Mucosa of descending colon (tissue), 3 donors: Measurements from ENCODE around the gene LRCOL1. TPM values are rescaled to one million over a fixed set of nuclear protein-coding genes. Genes with fewer than 3 reads are reported as not detected.

ENCODE experiments used
- ATAC-seq: fragments of 200-7000 bp; cut with Tn5 transposase; one replicate; pipeline ENCODE4 v1.9.1; 2020; ENCODE audit warnings: mild to moderate bottlenecking, moderate library complexity
- DNase-seq, 3 donors: peaks; one replicate each; pipeline ENCODE4 v3.0.0-alpha.2; 2020
- H3K36me3 ChIP-seq: fragments of 200-600 bp; one replicate; pipeline ENCODE4 v1.8.0; 2021; ENCODE audit warnings: low read depth, mild to moderate bottlenecking
- H3K4me1 ChIP-seq: fragments of 200-600 bp; one replicate; pipeline ENCODE4 v1.8.0; 2021; ENCODE audit warnings: low read depth, mild to moderate bottlenecking
- H3K4me3 ChIP-seq: fragments of 200-600 bp; one replicate; pipeline ENCODE4 v1.8.0; 2021; ENCODE audit warnings: mild to moderate bottlenecking
- H3K9me3 ChIP-seq: fragments of 200-600 bp; one replicate; pipeline ENCODE4 v1.8.0; 2021; ENCODE audit warnings: mild to moderate bottlenecking
- intact Hi-C, 2 donors: fragments of 100-400 bp; cut with DNase I in 1 of 2; cut with micrococcal nuclease in 1 of 2; formaldehyde crosslinking; loops; one replicate each; pipeline versions ENCODE4 v1.11.0 to v1.11.1; 2022; cut with DNase I, micrococcal nuclease
- total RNA-seq, 3 donors: library from RNA; stranded (reverse); fragmentation: NEBNext Ultra II Directional in 2 of 3; extraction: Animal tissue kit (Norgen Biotek cat#: 25700) in 2 of 3; gene quantifications; one replicate each; pipeline versions ENCODE4 v1.2.1 to v1.2.4, GENCODE V29; 2021 to 2023
- TF ChIP-seq, protein P1 (sequence below): fragments of 200-600 bp; IDR thresholded peaks from one replicate; pipeline ENCODE4 v1.8.0; 2022; ENCODE audit warnings: antibody characterized with exemption, mild to moderate bottlenecking
- donor health status: DM: no; HTN: no; CAD: no; lungs with moderate emphysema.
- donor health status: DM: no; HTN: no; CAD: no.
- donor health status: DM: no; HTN: yes; CAD: no.

LRCOL1 gene
- total RNA-seq, 3 donors from 2014 or later: not detected

DNA sequence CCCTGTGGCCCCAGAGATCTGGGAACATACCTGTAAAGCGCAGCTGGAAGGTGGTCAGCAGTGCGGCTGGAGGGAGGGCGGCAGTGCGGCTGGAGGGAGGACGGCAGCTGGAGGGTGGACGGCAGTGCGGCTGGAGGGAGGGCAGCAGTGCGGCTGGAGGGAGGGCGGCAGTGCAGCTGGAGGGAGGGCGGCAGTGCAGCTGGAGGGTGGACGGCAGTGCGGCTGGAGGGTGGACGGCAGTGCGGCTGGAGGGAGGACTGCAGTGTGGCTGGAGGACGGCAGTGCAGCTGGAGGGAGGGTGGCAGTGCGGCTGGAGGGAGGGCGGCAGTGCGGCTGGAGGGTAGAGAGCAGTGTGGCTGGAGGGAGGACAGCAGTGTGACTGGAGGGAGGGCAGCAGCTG, 23.5 kb downstream of the LRCOL1 start:
- Histone ChIP-seq H3K36me3 (no peaks in the 10 kb centered on the region), H3K9me3 (no peaks in the 10 kb centered on the region), H3K4me3 (no peak overlapping the region), H3K4me1 (no peaks in the 10 kb centered on the region)
- DNase-seq: no peak
- ATAC-seq: no peak
- TF ChIP-seq, protein P1, sequence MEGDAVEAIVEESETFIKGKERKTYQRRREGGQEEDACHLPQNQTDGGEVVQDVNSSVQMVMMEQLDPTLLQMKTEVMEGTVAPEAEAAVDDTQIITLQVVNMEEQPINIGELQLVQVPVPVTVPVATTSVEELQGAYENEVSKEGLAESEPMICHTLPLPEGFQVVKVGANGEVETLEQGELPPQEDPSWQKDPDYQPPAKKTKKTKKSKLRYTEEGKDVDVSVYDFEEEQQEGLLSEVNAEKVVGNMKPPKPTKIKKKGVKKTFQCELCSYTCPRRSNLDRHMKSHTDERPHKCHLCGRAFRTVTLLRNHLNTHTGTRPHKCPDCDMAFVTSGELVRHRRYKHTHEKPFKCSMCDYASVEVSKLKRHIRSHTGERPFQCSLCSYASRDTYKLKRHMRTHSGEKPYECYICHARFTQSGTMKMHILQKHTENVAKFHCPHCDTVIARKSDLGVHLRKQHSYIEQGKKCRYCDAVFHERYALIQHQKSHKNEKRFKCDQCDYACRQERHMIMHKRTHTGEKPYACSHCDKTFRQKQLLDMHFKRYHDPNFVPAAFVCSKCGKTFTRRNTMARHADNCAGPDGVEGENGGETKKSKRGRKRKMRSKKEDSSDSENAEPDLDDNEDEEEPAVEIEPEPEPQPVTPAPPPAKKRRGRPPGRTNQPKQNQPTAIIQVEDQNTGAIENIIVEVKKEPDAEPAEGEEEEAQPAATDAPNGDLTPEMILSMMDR: no peak
- intact Hi-C loops: no loop called here

DNA sequence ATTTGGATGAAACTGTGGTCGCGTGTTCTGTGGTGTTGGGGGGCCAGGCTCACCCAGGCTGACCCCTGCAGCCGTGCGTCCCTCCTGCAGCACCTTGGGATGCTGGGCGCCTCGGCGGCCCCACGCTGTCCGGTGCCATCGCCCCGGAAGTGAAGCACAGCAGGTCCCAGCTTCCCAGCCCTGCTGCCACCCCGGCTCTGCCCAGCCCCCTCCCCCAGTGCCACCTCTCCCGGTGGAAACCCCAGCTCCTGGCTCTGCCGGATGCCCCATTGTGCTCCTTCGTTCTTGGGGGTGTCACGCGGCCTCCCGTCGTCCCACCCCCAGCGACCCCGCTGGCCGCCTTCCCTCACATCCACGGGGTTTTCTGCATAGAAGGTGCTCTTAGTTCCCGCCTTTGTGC, 25.2 kb downstream of the LRCOL1 start:
- intact Hi-C loops: no loop called here
- TF ChIP-seq, protein P1: no peak
- ATAC-seq (no peak), DNase-seq (no peak)
- no peak overlapping the region for H3K4me3 ChIP-seq
- H3K4me1 ChIP-seq: no peaks in the 10 kb centered on the region
- H3K9me3 ChIP-seq: no peaks in the 10 kb centered on the region
- no peaks in the 10 kb centered on the region for H3K36me3 ChIP-seq

DNA sequence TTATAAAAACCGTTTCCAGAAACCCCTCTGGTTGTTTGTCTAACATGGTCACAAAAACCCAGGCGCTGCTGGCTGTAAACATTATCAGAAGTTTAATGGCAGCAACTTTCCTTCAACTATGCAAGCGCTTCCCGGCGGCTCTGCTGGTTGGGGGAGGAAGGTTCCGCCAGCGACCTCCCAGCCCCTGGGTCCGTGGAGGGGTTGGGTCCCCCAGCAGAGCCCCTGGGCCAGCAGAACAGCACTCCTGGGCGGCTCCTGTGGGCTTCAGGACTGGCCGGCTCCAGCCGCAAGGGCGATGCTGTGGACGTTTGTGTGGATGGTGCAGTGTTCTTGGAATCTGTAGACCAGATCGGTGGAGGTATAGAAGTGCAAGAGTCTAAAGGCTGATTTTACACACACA, 26.0 kb downstream of the LRCOL1 start:
- ATAC-seq (no peak), DNase-seq (no peak)
- intact Hi-C loops: no loop called here
- no peaks in the 10 kb centered on the region for H3K36me3 ChIP-seq
- H3K9me3 ChIP-seq: no peaks in the 10 kb centered on the region
- H3K4me3 ChIP-seq: no peak overlapping the region
- no peaks in the 10 kb centered on the region for H3K4me1 ChIP-seq
- TF ChIP-seq, protein P1: no peak

DNA sequence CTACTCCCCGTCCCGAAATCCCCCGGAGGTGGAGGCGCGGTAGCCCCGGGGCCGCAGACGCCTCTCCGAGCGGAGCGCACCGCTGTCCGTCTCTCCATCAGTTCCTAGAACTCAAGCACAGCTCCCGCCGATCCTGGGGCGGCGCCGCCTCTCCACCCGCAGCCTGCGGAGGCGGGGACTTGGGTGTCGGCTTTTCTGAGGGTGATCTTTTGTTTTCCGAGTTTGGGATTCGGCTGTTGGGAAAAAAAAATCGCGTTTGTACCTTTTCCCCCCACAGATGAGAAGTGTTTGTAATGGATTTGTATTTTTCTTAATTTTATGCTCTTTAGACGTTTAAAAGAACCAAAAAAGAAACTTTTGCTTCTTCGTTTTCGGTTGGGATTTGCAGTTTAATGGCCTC, 26.6 kb downstream of the LRCOL1 start:
- Histone ChIP-seq H3K9me3 (no peaks in the 10 kb centered on the region), H3K36me3 (no peaks in the 10 kb centered on the region), H3K4me1 (no peaks in the 10 kb centered on the region), H3K4me3 (no peak overlapping the region)
- TF ChIP-seq, protein P1: no peak
- ATAC-seq (no peak), DNase-seq (no peak)
- intact Hi-C loops: no loop called here

- intact Hi-C loops: no loop called here
- Histone ChIP-seq H3K36me3 (no peaks in the 10 kb centered on the region), H3K4me1 (no peaks in the 10 kb centered on the region), H3K4me3 (no peak overlapping the region), H3K9me3 (no peaks in the 10 kb centered on the region)
- ATAC-seq (no peak), DNase-seq (no peak)
- TF ChIP-seq, protein P1: no peak
Observed at GRCh38 chr12:132583411-132583710, 27.0 kb downstream of the LRCOL1 start.
